ENCODE results near the gene HLA-DOA.

The HLA-DOA gene

GRCh38 chr6:32995448-32995847 is 13.9 kb downstream of the HLA-DOA start:
- Histone ChIP-seq H3K4me1 (ENCODE audit: insufficient read depth, poor library complexity, severe bottlenecking) (no peaks in the 10 kb centered on the region), H3K27me3 (ENCODE audit: insufficient read depth, poor library complexity, severe bottlenecking) (peaks cover 4% of the 10 kb centered on the region), H3K27ac (ENCODE audit: poor library complexity, severe bottlenecking) (no peak overlapping the region), H3K4me3 (ENCODE audit: severe bottlenecking) (no peak overlapping the region), H3K9me3 (ENCODE audit: severe bottlenecking) (no peaks in the 10 kb centered on the region), H3K36me3 (ENCODE audit: low read depth) (no peaks in the 10 kb centered on the region)
- no peak for TF ChIP-seq CTCF (IDR thresholded peaks at IDR 0.05; ENCODE audit: poor library complexity, severe bottlenecking)
- no peak for DNase-seq (ENCODE audit: low spot score)
- ATAC-seq (ENCODE audit: low read depth), result no peak

- H3K4me1 ChIP-seq (ENCODE audit: insufficient read depth, poor library complexity, severe bottlenecking), result no peaks in the 10 kb centered on the region
- H3K27ac ChIP-seq (ENCODE audit: poor library complexity, severe bottlenecking), result no peak overlapping the region
- no peak for ATAC-seq (ENCODE audit: low read depth)
- H3K9me3 ChIP-seq (ENCODE audit: severe bottlenecking), result no peaks in the 10 kb centered on the region
- TF ChIP-seq CTCF (IDR thresholded peaks at IDR 0.05; ENCODE audit: poor library complexity, severe bottlenecking), result no peak
- peaks cover 4% of the 10 kb centered on the region for H3K27me3 ChIP-seq (ENCODE audit: insufficient read depth, poor library complexity, severe bottlenecking)
- H3K4me3 ChIP-seq (ENCODE audit: severe bottlenecking), result no peak overlapping the region
- DNase-seq (ENCODE audit: low spot score), result no peak
- no peaks in the 10 kb centered on the region for H3K36me3 ChIP-seq (ENCODE audit: low read depth)
Measured at GRCh38 chr6:32993363-32993973, 15.9 kb downstream of the HLA-DOA start.

GRCh38 chr6:32991972-32992371 is 17.4 kb downstream of the HLA-DOA start:
- no peak for ATAC-seq (ENCODE audit: low read depth)
- H3K4me1 ChIP-seq (ENCODE audit: insufficient read depth, poor library complexity, severe bottlenecking), result no peaks in the 10 kb centered on the region
- no peaks in the 10 kb centered on the region for H3K9me3 ChIP-seq (ENCODE audit: severe bottlenecking)
- H3K4me3 ChIP-seq (ENCODE audit: severe bottlenecking), result no peak overlapping the region
- no peaks in the 10 kb centered on the region for H3K36me3 ChIP-seq (ENCODE audit: low read depth)
- no peak for TF ChIP-seq CTCF (IDR thresholded peaks at IDR 0.05; ENCODE audit: poor library complexity, severe bottlenecking)
- H3K27me3 ChIP-seq (ENCODE audit: insufficient read depth, poor library complexity, severe bottlenecking), result peaks cover 4% of the 10 kb centered on the region
- no peak overlapping the region for H3K27ac ChIP-seq (ENCODE audit: poor library complexity, severe bottlenecking)
- no peak for DNase-seq (ENCODE audit: low spot score)

- no peak for DNase-seq (ENCODE audit: low spot score)
- no peak for ATAC-seq (ENCODE audit: low read depth)
Measured at GRCh38 chr6:32989368-32989767, 20.0 kb downstream of the HLA-DOA start.

More at GRCh38 chr6:32989368-32989767, 20.0 kb downstream of the HLA-DOA start:
- no peak for TF ChIP-seq CTCF (IDR thresholded peaks at IDR 0.05; ENCODE audit: poor library complexity, severe bottlenecking)
- no peak overlapping the region for H3K4me3 ChIP-seq (ENCODE audit: severe bottlenecking)
- H3K9me3 ChIP-seq (ENCODE audit: severe bottlenecking), result no peaks in the 10 kb centered on the region
- no peak overlapping the region for H3K27ac ChIP-seq (ENCODE audit: poor library complexity, severe bottlenecking)
- H3K4me1 ChIP-seq (ENCODE audit: insufficient read depth, poor library complexity, severe bottlenecking), result no peaks in the 10 kb centered on the region
- H3K36me3 ChIP-seq (ENCODE audit: low read depth), result no peaks in the 10 kb centered on the region
- no peaks in the 10 kb centered on the region for H3K27me3 ChIP-seq (ENCODE audit: insufficient read depth, poor library complexity, severe bottlenecking)
